HG03060 (cell line): ENCODE data around the gene TRH.

Experiments
- ATAC-seq: cut with Tn5 transposase; IDR thresholded peaks from one replicate; pipeline ENCODE4 v1.9.1; 2021; ENCODE audit warnings: low read depth, moderate number of reproducible peaks; ENCODE audit not compliant: unreplicated experiment

Gene TRH, protein sequence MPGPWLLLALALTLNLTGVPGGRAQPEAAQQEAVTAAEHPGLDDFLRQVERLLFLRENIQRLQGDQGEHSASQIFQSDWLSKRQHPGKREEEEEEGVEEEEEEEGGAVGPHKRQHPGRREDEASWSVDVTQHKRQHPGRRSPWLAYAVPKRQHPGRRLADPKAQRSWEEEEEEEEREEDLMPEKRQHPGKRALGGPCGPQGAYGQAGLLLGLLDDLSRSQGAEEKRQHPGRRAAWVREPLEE

GRCh38 chr3:129974564-129974832 is at the start of gene TRH:
TSS of gene TRH (plus strand) at chr3:129974720. CDS start at chr3:129975817, 1,097 bp downstream.
- ATAC-seq, result no peak

DNA sequence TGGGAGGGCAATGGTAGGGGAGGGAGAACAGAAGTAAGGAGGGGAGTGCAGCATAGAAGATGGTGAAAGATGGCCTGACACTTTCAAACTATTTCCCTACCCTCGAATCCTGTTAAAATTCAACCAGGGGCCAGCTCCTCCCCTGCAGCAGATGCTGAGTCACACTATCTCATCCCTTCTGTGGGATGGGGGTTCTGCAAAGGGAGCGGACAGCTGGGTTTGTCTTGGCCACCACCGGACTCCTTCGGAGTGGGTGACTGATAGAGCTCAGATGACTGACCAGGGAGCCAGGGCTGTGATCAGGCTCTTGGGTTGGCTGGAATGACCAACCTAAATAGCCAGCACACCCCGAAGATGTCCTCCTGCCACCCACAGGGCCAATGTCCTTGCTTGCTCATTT is 47.4 kb upstream of the TRH start:
- ATAC-seq, result no peak

GRCh38 chr3:129929383-129929782 is 45.1 kb upstream of the TRH start:
- ATAC-seq, result no peak

DNA sequence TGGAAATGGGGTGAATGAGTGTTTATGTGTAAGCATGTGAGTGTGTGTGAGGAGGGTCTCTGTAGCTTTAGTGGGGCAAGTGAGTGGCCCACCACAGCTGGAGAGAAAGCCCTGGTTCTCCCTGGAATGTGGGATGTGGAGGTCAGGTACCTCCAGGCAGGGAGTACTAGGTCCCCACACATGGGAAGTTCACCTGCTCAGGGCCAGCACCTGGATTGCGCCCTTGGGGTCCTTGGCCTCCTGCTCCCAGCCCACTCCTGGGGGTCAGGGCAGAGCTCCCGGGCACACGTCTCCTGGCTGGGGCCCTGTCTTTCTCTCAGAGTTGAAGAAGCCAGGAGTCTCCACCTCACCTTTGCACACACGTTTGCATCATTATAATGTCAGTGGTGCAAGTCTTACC is 41.0 kb upstream of the TRH start:
- no peak for ATAC-seq

DNA sequence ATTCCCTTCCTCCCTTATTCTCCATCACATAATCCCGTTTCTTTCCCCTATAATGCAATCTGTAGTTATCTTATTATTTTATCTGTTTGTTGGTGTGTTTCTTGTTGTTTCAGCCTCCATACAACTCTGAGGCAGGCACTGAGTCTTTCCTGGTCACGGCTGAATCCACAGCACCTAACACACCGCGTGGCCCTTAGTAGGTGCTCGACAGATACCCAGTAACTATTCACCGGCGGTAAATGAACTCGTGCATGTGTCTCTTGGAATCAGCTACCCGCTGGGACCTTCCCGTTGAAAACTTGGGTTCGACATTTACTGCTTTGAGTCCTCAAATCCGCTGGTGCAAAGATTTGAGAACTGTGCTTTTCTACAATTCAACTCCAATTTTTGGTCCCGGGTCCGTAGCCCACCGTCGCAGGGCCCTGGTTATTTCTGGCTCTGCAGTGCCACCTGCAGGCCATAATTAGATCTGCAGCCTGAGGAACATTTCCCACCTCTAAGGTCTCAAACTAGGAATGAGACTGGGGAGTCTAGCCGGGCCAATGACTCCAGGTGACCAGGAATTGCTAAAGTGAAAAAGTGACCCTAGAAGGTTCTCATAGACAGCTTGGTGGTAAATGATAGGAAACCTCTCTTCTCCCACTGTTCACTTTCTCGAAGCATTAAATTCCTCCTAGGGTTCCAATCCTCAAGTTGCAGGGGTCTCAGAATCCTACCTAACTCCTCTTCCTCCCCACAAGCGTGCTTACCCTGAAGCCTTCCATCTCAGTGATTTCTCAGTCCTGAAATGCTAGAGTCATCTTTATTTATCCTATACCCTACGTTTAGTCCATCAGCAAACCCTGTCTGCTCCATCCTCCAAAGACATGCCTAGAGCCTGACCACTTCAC is 40.0 kb upstream of the TRH start:
- no peak for ATAC-seq

- ATAC-seq, result no peak
Observed at GRCh38 chr3:129936757-129937156, 37.8 kb upstream of the TRH start.

GRCh38 chr3:129937717-129938116 is 36.8 kb upstream of the TRH start:
- no peak for ATAC-seq

GRCh38 chr3:129938140-129938930 is 36.2 kb upstream of the TRH start:
- ATAC-seq, result no peak

DNA sequence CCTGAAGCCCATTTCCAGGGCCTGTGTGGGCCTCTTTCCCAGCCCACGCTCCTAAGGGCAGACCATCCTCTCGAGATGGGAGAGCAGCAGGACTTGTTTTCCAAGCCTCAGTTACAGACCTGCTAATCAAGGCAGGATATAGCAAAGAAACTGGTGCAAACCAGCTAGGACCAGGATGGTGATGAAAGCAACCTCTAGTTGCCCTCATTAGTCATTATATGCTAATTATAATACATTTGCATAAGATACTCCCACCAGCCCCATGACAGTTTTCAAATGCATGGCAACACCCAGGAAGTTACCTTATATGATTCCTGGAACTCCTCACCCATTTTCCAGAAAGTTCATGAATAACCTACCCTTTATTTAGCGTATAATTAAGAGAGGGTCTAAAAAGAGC is 34.4 kb upstream of the TRH start:
- ATAC-seq, result no peak

DNA sequence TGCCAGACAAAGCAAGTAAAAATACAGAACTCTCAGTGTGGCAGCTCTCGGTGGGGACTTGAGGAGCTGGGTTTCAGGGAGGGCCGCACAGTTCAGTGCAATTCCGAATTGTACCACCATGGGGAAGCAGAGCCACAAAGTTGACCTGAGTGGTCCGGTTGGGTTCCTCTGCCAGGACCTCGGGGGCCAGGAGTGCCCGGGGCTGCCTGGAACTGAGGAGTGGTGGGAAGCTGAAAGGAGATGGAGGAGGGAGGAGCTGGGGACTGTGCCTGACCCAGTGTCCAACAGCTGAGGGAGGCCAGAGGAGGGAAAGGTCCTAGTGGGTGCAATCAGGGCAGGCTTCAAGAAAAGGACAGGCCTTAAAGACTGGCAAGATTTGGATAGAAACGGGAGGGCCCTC is 32.2 kb upstream of the TRH start:
- no peak for ATAC-seq

- ATAC-seq, result no peak
Observed at GRCh38 chr3:129943020-129943419, 31.5 kb upstream of the TRH start.

- ATAC-seq, result no peak
Observed at GRCh38 chr3:129944709-129945108, 29.8 kb upstream of the TRH start.

GRCh38 chr3:129947538-129948240 is 26.8 kb upstream of the TRH start:
- ATAC-seq, result no peak

GRCh38 chr3:129950318-129951046 is 24.0 kb upstream of the TRH start:
- ATAC-seq, result no peak

GRCh38 chr3:129952556-129953355 is 21.8 kb upstream of the TRH start:
- no peak for ATAC-seq

DNA sequence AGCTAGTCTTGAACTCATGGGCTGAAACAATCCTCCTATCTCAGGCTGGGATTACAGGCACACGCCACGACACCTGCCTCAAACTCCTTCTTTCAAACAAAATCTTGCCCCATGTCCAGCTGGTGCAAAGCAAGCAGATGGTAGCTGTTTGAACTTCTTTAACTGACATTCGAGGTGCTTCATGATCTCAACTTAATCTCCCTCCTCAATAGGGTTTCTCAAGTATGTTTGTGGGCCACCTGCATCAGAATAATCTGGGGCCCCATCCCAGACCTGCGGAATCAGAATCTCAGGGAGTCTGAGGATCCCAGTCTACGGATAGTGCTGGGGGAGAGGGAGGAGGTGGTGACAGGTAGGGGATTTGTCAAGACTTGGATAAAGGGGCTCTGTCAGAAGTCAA is 20.9 kb upstream of the TRH start:
- no peak for ATAC-seq

GRCh38 chr3:129954514-129954913 is 20.0 kb upstream of the TRH start:
- no peak for ATAC-seq

DNA sequence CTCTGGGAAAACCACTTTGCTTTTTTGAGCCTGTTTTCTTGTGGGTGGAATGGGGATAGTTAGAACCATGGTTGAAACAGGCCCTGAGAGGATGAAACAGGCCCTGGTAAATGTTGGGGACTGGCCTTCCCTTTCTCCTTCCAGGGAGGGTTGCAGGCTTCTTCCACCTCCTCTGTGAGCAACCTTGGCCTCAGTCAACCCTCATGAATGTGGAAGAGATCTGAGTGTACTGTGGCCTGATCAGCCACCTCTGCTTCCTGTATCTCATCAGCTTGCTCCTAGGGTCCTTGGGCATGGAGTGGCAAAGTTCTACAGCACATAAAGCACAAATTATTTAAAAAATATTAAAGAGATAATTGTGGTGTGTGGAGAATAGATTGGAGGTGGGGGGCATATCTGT is 17.6 kb upstream of the TRH start:
- ATAC-seq, result no peak

DNA sequence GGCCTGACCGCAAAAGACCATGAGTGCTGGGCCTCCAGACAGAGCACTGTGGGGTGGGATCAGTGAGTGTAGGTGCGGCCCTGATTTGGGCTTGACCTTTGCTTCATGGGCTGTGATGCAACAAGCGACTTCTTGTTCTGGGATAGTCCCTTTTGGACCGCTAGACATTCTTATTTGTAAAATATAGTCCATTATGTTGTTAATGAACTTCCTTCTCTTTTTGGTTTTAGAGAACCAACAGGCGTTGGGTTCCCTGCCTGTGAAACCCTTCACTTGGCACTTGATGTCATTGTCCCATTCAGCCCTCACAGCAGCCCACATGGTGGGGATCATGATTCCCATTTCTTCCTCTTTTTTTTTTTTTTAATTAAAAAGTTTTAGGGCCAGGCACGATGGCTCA is 15.8 kb upstream of the TRH start:
- no peak for ATAC-seq
